ENCODE results near the gene VSIG10L2.
"Not testable (repeated sequence)": the region's sequence is repeated elsewhere in the genome, so short reads cannot be mapped to it uniquely, and the experiment has no call there.

The VSIG10L2 gene

DNA sequence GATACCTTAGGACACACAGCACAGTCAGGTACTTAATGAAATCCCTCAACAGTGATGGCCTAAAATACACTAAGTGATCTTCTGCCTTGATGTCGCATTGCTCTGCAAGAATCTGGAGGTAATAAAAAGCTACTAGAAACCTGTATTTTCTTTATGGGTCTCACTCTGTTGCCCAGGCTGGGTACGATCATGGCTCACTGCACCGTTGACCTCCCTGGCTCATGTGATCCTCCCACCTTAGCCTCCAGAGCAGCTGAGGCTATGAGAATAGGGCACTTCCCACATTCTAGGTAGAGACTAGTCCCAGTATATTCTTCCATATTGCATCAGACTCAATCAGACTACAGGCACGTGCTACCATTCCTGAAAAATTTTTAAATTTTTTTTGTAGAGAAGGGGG, 21.7 kb downstream of the VSIG10L2 start:
- no peak for DNase-seq (ENCODE audit: low read depth)

GRCh38 chr11:125968354-125968753, 22.5 kb downstream of the VSIG10L2 start:
- no peak for DNase-seq (ENCODE audit: low read depth)

- no peak for DNase-seq (ENCODE audit: low read depth)
These were observed 25.8 kb downstream of the VSIG10L2 start for GRCh38 chr11:125971618-125972017.

- no peak for DNase-seq (ENCODE audit: low read depth)
These were observed 28.4 kb downstream of the VSIG10L2 start for GRCh38 chr11:125974284-125974683.

DNA sequence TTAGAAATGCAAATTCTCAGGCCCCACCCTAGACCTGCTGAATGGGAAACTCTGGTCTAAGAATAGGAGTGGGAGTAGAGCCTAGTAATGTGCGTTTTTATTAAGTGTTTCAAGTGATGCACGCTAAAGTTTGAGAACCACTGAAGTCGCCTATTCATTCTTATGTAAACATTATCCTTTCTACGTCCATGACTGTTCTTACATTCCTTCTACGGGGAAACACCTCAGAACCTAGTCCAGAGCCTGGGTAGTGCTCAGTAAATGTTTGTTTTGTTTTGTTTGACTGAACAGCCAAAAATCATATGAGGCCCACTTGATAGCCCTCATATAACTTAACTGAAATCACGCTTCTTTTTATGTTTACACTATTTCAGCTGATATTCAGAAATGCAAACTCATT, 29.8 kb downstream of the VSIG10L2 start:
- DNase-seq (ENCODE audit: low read depth) = no peak

- DNase-seq (ENCODE audit: low read depth) = no peak
These were observed 30.3 kb downstream of the VSIG10L2 start for GRCh38 chr11:125976156-125976555.

GRCh38 chr11:125977333-125977732, 31.5 kb downstream of the VSIG10L2 start:
- no peak for DNase-seq (ENCODE audit: low read depth)

DNA sequence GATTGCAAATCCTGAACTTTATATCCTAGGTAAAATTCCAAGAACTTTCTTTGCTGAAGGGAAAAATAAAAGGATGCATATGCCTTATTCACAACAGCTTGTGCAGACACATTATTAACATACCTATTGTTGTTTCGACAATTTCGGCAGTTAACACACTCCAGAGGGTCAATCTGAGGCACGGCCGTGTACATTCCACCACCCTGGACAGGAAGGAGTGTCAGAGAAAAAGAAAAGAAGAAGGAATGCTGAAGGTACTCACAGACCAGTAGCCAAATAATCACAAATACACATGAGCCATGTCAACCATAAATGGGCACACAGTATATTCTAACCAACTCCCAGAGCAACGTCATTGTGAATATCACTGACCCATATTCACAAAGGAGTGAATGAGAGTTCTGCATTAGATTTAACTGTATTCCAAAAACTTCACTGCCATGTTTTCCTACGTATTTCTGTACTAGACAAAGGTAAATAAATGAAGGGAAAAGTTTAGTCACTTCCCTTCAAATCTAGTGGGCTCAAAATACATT, 32.4 kb downstream of the VSIG10L2 start:
- DNase-seq (ENCODE audit: low read depth) = no peak

DNA sequence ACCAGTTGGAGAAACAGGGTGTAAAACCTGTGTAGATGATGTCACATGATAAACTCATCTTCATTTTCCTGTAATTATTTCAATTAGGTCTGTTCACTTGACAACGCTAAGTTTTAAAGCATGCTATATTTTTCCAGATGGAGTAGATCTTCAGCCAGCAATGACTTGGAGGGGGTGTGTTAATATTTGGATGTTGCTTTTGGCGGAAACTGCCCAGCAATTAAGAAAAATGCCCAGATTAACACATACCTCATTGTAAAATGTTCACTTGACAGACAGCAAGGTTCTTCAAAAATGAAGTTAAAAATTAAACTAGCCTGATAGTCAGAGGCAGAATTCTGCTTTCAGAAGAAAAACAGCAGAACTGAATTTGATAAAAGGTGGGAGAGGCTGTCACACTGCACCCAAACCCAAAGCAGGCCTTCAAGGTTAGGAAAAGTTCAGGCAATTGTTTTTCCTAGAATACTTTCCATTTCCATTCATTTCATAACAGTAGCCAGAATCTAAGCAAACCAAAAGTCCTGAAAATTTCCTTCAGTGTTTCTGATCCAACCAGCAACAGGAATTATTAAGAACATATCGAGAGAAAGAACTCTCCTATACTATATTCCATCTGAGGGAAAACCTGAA, 33.0 kb downstream of the VSIG10L2 start:
- no peak for DNase-seq (ENCODE audit: low read depth)

GRCh38 chr11:125979511-125979910, 33.7 kb downstream of the VSIG10L2 start:
- DNase-seq (ENCODE audit: low read depth) = no peak

DNA sequence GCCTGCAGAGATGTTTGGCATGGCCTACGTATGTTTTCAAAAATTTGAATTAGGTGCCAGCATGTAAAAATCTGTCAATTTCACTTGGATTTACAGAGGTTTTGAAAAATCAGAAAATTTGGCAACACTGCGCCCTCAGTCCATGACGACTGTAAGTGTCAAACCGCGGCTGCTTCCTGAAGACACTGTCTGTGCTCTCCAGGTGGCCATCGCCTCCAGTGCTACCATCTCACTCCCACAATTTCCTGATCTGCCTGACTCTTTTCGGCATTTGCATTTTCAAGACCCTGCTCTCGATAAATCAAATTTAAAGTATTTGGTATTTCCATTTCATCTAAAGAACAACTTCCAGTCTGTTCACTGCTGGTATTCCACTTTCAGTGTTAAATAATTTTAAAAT, 34.6 kb downstream of the VSIG10L2 start:
- DNase-seq (ENCODE audit: low read depth) = no peak

DNA sequence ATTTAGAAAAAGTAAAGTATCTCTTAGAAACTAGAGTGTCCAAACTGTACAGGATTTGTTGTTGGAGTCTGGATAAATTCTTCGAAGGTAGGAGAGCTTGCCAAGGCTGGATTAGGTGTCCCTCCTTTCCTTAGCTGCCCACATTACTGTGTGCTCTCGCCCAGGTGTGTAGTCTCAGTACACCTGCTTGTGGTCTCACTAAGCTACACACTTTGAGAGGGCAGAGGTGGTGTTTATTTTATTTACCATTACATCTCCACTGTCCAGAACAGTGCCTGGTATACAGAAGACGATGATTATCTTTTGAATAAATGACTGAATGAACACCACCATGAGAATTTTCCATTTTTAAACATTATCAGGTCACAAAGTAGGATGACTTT, 36.5 kb downstream of the VSIG10L2 start:
- DNase-seq (ENCODE audit: low read depth) = no peak

GRCh38 chr11:125985956-125986355, 40.1 kb downstream of the VSIG10L2 start:
- not testable (repeated sequence) for DNase-seq (ENCODE audit: low read depth)

DNA sequence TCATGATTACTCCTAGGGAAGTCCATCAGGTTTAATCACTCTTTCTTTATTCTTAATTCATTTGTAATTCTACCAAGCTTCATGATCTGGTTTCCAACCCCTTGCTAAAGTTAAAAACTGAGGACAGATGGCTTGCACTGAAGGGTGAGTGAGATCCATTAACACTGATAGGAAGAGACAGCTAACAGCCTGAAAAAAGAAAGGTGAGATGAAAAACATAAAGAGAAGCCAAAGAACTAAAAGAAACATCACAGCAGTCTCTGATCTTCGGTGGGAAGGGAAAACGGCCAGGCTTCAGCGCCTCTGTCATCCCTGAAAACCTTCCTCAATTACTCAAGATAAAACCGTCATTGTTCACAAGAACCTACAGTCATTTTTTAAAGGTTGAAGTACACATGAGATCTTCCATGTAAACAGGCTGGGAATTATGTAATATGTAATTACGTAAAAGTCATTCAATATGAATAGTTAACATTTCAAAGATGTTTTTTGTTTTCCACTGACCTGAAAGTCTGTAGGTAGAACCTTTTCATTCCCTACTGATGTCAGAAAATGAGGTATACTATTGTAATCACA, 41.3 kb downstream of the VSIG10L2 start:
- no peak for DNase-seq (ENCODE audit: low read depth)

DNA sequence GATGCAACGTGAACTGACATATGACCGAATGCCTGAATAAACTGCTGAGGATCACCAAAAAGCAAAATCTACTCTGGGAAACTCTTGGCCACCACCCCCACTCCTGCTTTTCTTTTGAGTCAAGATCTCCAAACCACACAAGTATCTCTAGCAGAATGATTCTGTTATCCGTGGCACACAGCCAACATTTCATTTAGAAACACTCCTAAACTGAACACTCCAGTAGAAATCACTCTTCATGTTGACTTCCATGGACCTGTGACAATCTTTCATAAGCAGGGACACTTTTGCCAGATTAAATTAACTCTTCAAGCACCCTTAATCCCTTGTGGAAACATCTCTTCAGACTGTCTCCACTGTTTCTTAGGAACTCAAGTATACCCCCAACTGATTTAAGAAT, 44.4 kb downstream of the VSIG10L2 start:
- DNase-seq (ENCODE audit: low read depth) = no peak

DNA sequence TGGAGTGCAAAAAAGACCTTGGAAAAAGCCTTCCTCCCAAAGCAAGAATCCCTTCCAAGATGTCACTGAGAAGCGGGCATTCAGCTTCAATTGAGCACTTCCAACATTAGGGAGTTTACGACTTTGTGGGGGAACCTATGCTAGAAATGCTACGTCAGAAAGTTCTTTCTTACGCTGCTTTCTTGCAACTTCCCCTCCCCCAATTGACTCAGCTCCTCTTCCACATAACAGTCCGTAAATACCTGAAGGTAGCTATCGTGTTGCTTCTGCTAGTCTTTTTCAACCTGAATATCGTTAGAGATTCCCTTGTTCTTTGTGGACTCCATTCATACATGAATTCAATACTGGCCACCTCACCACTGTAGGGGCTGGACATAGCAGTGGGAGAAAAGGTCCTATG, 47.0 kb downstream of the VSIG10L2 start:
- DNase-seq (ENCODE audit: low read depth) = no peak

DNA sequence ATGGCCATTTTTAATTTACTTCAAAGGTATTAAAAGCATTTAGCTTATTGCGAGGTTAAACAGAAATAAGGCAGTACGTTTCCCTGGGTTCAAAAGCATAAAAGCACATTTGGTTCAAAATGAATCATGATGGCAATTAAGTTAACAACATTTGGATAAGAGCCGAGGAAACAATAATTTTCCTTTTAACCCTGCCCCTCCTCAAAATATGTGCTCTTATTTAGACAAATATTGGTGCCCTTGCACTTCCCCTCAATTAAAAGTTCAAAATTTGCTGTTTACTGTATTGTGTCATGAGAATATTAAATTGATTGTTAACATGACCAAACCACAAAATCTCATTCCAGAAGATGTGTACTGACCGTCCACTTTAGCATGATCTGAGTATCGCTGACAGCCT, 48.7 kb downstream of the VSIG10L2 start:
- DNase-seq (ENCODE audit: low read depth) = no peak

DNA sequence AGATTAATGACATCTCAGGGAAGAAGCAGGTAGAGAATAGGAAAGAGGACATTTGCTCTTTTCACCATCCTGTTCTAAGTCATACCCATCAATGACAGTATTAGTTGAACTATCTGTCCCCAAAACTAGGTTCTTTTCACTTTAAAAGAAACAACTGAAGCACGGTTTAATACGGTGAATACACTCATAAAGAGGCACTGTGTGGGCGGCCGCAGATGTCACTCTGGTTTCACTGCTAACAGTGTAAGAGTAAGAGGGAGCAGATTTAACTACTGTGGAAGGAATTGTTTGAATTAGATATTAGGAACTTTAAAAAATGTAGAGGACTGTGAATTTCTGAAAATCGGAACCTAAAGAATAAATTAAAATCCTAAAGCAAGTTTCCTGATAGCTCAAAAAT, 49.5 kb downstream of the VSIG10L2 start:
- DNase-seq (ENCODE audit: low read depth) = peak; percentile 4

- no peak for DNase-seq (ENCODE audit: low read depth)
These were observed 52.4 kb downstream of the VSIG10L2 start for GRCh38 chr11:125998267-125998666.

DNA sequence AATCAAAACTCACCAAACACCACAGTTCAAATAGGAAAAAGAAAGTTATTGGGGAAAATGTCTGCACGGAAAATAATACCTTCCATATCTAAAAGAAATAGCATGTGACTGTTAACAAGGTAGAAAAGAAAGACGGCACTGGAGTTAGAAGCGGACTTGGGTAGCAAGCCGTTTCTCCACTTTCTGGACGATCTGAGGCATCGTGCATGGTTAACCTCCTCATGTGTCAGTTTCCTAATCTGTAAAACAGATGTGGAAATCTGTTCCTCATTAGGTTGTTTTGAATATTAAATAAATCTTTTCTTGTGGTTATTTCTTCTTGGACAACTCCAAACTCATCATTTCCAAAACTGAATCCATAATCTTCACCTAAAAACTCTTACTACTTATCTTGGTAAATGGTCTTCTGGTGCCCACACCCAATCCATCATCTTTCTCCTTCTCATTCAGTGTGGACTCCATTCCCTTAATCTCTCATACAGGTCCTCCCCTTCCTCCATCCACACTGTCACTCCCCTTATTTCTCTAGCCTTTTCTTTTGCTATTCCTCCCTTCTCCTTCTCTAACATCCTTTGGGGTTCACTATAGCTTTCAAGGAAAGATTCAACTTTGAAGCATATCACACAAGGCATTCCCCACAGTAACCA, 53.5 kb downstream of the VSIG10L2 start:
- no peak for DNase-seq (ENCODE audit: low read depth)

DNA sequence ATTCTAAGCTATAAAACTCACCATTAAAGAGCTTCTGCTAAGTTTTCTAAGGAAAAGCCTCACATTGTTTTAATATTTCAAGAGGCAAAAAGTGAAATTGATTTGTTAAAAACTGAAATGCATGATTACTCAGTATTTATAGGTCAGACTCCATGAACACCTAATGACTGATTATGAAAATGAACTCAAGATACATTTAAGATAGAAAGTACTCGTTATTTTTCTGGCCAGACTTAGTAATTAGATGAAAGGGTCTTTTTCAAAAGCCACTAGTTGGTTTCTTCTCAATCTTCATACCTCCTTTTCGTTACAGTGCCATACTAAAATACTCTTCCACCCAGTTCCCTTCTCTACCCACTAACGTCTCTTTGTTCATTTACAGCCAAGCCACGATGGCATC, 56.3 kb downstream of the VSIG10L2 start:
- DNase-seq (ENCODE audit: low read depth) = no peak

All from stimulated activated CD8-positive, alpha-beta memory T cell treated with anti-CD3 and anti-CD28 coated beads, Interleukin-7, amount 100 ng/mL, for 24 hours (primary cell).